Spinal cord (tissue), 10 donors: ENCODE results near the gene ATP6V1C2. TPM values are rescaled to one million over a fixed set of nuclear protein-coding genes. Genes with fewer than 3 reads are reported as not detected.

Experiments used
- DNase-seq, 6 donors: peaks; one replicate each; pipeline versions ENCODE4 v3.0.0 to v3.0.0-alpha.2; 2013 to 2015; ENCODE audit warnings: low spot score in 6 of 6, low read depth in 4 of 6
- H3K27ac ChIP-seq: one replicate; pipeline ENCODE4 v1.5.1; 2013; ENCODE audit warnings: low read depth, low read length, control low read depth
- H3K27me3 ChIP-seq: one replicate; pipeline ENCODE4 v1.6.1; 2013; ENCODE audit warnings: low read length; ENCODE audit not compliant: control insufficient read depth, insufficient read depth
- H3K36me3 ChIP-seq: one replicate; pipeline ENCODE4 v1.6.1; 2013; ENCODE audit warnings: low read length; ENCODE audit not compliant: control insufficient read depth, insufficient read depth
- H3K4me1 ChIP-seq: one replicate; pipeline ENCODE4 v1.6.1; 2013; ENCODE audit warnings: low read length; ENCODE audit not compliant: control insufficient read depth, insufficient read depth
- H3K4me3 ChIP-seq: one replicate; pipeline ENCODE4 v1.5.1; 2013; ENCODE audit warnings: low read depth, low read length, control low read depth
- H3K9me3 ChIP-seq: one replicate; pipeline ENCODE4 v1.6.1; 2013; ENCODE audit warnings: low read length; ENCODE audit not compliant: control insufficient read depth, insufficient read depth
- WGBS: methylation state at CpG from one replicate; pipeline ENCODE4 v1.1.5; 2013; ENCODE audit warnings: missing lambda C conversion rate; ENCODE audit not compliant: insufficient coverage; 5-methylcytosine and 5-hydroxymethylcytosine counted together
- long read RNA-seq, 4 donors: transcript quantifications; one replicate each; lab custom pipeline, GENCODE V29; 2026
- polyA plus RNA-seq, 2 donors: library from polyadenylated mRNA; unstranded; fragments of 120-200 nt; gene quantifications; one replicate each; pipeline ENCODE4 v1.2.1, GENCODE V29; 2013; ENCODE audit not compliant: insufficient read length in 2 of 2
- total RNA-seq, 2 donors: library from RNA; depleted of rRNA in 1 of 2; stranded (reverse); fragments of 120-200 nt in 1 of 2; fragments of >200 nt in 1 of 2; gene quantifications; one replicate each; pipeline versions ENCODE4 v1.2.3 to v1.2.4, GENCODE V29; 2013 to 2014
- donor health status: healthy.

The ATP6V1C2 gene
- total RNA-seq (under 1 TPM; 0.77 to 0.79 TPM), polyA plus RNA-seq (1 to 10 TPM; 2.6 to 3.5 TPM)
- long read RNA-seq, donor 1, result 0 reads
- long read RNA-seq, donor 2, partial matches to known transcripts, result 20 of 66 reads
- long read RNA-seq, donor 2, other reads (novel, unspliced or antisense), result 46 of 66 reads
- long read RNA-seq, donor 3, partial matches to known transcripts, result 41 of 61 reads
- long read RNA-seq, donor 3, other reads (novel, unspliced or antisense), result 20 of 61 reads
- long read RNA-seq, donor 4, partial matches to known transcripts, result 298 of 423 reads
- long read RNA-seq, donor 4, other reads (novel, unspliced or antisense), result 125 of 423 reads

- Histone ChIP-seq H3K36me3 (no peaks in the 10 kb centered on the region), H3K27me3 (peaks cover 62% of the 10 kb centered on the region), H3K4me1 (peaks cover 12% of the 10 kb centered on the region), H3K9me3 (no peaks in the 10 kb centered on the region), H3K4me3 (peak within 1 kb of the TSS; percentile 39), H3K27ac (no peak within 1 kb of the TSS)
- DNase-seq, result peak in 2 of 6 donors; percentile 23 to 30
- WGBS, result under 1% methylated on average over 99 of the region's 99 CpGs
Measured at GRCh38 chr2:10721396-10722251, at the start of gene ATP6V1C2. TSS of gene ATP6V1C2 (plus strand) at chr2:10721630. CDS start at chr2:10722850, 1,220 bp downstream.

- no CpG with 5 or more reads among the region's 1 CpG for WGBS
- no peaks in the 10 kb centered on the region for H3K9me3 ChIP-seq
- DNase-seq, result no peak
- no peaks in the 10 kb centered on the region for H3K4me1 ChIP-seq
- H3K27ac ChIP-seq, result no peak overlapping the region
- H3K36me3 ChIP-seq, result peaks cover 26% of the 10 kb centered on the region
- H3K4me3 ChIP-seq, result no peak overlapping the region
- no peaks in the 10 kb centered on the region for H3K27me3 ChIP-seq
Measured at GRCh38 chr2:10675131-10675530, 46.3 kb upstream of the ATP6V1C2 start.

- Histone ChIP-seq H3K4me1 (no peaks in the 10 kb centered on the region), H3K36me3 (peaks cover 22% of the 10 kb centered on the region), H3K27ac (no peak overlapping the region), H3K27me3 (no peaks in the 10 kb centered on the region), H3K4me3 (no peak overlapping the region), H3K9me3 (no peaks in the 10 kb centered on the region)
- no peak for DNase-seq
- WGBS, result no CpG with 5 or more reads among the region's 1 CpG
Measured at GRCh38 chr2:10678225-10678624, 43.2 kb upstream of the ATP6V1C2 start.

DNA sequence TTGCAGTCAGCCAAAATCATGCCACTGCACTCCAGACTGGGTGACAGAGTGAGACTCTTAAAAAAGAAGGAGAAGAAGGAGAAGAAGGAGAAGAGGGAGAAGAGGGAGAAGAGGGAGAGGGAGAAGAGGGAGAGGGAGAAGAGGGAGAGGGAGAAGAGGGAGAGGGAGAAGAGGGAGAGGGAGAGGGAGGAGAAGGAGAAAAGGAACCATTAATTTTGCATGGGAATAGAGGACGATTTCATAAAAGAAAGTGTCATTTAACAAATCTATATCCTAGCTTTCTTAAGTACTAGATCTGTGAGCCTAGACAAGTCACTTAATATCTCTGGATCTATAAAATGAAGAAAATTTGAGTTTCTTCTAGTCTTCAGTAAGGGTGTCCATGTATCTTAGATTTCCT is 41.2 kb upstream of the ATP6V1C2 start:
- Histone ChIP-seq H3K36me3 (peaks cover 21% of the 10 kb centered on the region), H3K27me3 (no peaks in the 10 kb centered on the region), H3K9me3 (no peaks in the 10 kb centered on the region), H3K4me1 (no peaks in the 10 kb centered on the region), H3K4me3 (no peak overlapping the region), H3K27ac (no peak overlapping the region)
- no peak for DNase-seq
- WGBS, result no CpG with 5 or more reads among the region's 1 CpG

DNA sequence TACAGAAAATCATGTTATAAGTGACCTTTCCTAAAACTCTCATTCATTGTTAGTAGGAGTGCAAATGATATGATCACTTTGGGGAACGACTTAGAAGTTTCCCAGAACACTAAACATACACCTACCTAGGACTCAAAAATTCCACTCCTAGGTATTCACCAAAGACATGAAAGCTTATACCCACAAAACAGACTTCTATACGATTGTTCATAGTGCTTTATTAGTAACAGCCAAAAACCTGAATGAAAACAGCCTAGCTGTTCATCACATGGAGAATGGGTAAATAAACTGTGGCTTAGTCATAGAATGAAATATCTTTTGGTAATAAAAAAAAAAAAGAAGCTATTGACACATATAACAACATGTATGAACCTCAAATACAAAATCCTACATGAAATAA is 40.5 kb upstream of the ATP6V1C2 start:
- H3K4me3 ChIP-seq, result no peak overlapping the region
- DNase-seq, result no peak
- H3K9me3 ChIP-seq, result no peaks in the 10 kb centered on the region
- no peaks in the 10 kb centered on the region for H3K4me1 ChIP-seq
- peaks cover 21% of the 10 kb centered on the region for H3K36me3 ChIP-seq
- no peak overlapping the region for H3K27ac ChIP-seq
- WGBS, result no CpG with 5 or more reads among the region's 2 CpGs
- no peaks in the 10 kb centered on the region for H3K27me3 ChIP-seq

GRCh38 chr2:10686176-10686730 is 35.2 kb upstream of the ATP6V1C2 start:
- peaks cover 11% of the 10 kb centered on the region for H3K4me1 ChIP-seq
- H3K27ac ChIP-seq, result no peak overlapping the region
- WGBS, result 74% methylated on average over 3 of the region's 5 CpGs
- no peak for DNase-seq
- no peaks in the 10 kb centered on the region for H3K27me3 ChIP-seq
- H3K4me3 ChIP-seq, result no peak overlapping the region
- no peaks in the 10 kb centered on the region for H3K9me3 ChIP-seq
- H3K36me3 ChIP-seq, result peaks cover 8% of the 10 kb centered on the region

- H3K27me3 ChIP-seq, result no peaks in the 10 kb centered on the region
- H3K36me3 ChIP-seq, result no peaks in the 10 kb centered on the region
- 6% methylated on average over 27 of the region's 27 CpGs for WGBS
- peak in 1 of 6 donors; percentile 11 for DNase-seq
- H3K4me1 ChIP-seq, result peaks cover 11% of the 10 kb centered on the region
- H3K9me3 ChIP-seq, result no peaks in the 10 kb centered on the region
- peak overlapping the region; percentile 79 for H3K27ac ChIP-seq
- peak overlapping the region; percentile 100 for H3K4me3 ChIP-seq
Measured at GRCh38 chr2:10688921-10689807, 32.3 kb upstream of the ATP6V1C2 start.

DNA sequence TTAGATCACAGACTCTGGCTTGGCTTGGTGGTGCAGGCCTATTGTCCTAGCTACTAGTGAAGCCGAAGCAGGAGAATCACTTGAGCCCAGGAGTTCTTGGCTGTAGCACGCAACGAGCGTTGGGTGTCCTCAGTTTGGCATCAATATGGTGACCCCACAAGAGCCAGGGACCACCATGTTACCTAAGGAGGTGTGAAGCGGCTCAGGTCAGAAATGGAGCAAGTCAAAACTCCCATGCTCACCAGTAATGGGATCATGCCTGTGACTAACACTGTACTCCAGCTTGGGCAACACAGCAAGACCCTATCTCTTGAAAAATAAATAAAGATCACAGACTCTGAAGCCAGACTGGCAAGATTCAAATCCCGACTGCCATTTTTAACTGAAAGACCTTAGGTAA is 29.9 kb upstream of the ATP6V1C2 start:
- Histone ChIP-seq H3K4me1 (peaks cover 11% of the 10 kb centered on the region), H3K27ac (no peak overlapping the region), H3K9me3 (no peaks in the 10 kb centered on the region), H3K27me3 (no peaks in the 10 kb centered on the region), H3K36me3 (no peaks in the 10 kb centered on the region), H3K4me3 (no peak overlapping the region)
- DNase-seq, result no peak
- 88% methylated on average over 2 of the region's 6 CpGs for WGBS
